Urinary bladder (tissue), 4 donors: Measurements from ENCODE around the gene MRPS35. TPM values are rescaled to one million over a fixed set of nuclear protein-coding genes. Genes with fewer than 3 reads are reported as not detected.
A peak's percentile ranks its signal among the peaks of the same experiment; 100 is the strongest.

Experiments used
- DNase-seq: peaks from one replicate; pipeline ENCODE4 v3.0.0-alpha.2; 2015; ENCODE audit errors: extremely low spot score
- H3K27ac ChIP-seq: one replicate; pipeline ENCODE4 v1.5.1; 2013; ENCODE audit warnings: low read depth, mild to moderate bottlenecking, moderate library complexity
- H3K36me3 ChIP-seq: one replicate; pipeline ENCODE4 v1.6.1; 2013; ENCODE audit warnings: mild to moderate bottlenecking, moderate library complexity; ENCODE audit not compliant: insufficient read depth
- H3K4me1 ChIP-seq: one replicate; pipeline ENCODE4 v1.6.1; 2013; ENCODE audit warnings: mild to moderate bottlenecking, moderate library complexity; ENCODE audit not compliant: insufficient read depth
- H3K4me3 ChIP-seq: one replicate; pipeline ENCODE4 v1.5.1; 2013; ENCODE audit warnings: low read depth, low read length
- WGBS: extraction: QIAGEN DNeasy Blood & Tissue Kit; methylation state at CpG from one replicate; pipeline ENCODE4 v1.1.7; 2013; 5-methylcytosine and 5-hydroxymethylcytosine counted together
- polyA plus RNA-seq: library from polyadenylated mRNA; stranded (reverse); fragments of 200-250 nt; gene quantifications from one replicate; pipeline ENCODE4 v1.2.3, GENCODE V29; 2013
- total RNA-seq: library from RNA; depleted of rRNA; stranded (reverse); fragments of >200 nt; gene quantifications from one replicate; pipeline ENCODE4 v1.2.3, GENCODE V29; 2014
- donor health status: healthy with polysubstance abuse.
- donor health status: healthy.

Gene MRPS35
- total and polyA plus RNA-seq, 2 donors: 40.9 to 83.5 TPM

DNA sequence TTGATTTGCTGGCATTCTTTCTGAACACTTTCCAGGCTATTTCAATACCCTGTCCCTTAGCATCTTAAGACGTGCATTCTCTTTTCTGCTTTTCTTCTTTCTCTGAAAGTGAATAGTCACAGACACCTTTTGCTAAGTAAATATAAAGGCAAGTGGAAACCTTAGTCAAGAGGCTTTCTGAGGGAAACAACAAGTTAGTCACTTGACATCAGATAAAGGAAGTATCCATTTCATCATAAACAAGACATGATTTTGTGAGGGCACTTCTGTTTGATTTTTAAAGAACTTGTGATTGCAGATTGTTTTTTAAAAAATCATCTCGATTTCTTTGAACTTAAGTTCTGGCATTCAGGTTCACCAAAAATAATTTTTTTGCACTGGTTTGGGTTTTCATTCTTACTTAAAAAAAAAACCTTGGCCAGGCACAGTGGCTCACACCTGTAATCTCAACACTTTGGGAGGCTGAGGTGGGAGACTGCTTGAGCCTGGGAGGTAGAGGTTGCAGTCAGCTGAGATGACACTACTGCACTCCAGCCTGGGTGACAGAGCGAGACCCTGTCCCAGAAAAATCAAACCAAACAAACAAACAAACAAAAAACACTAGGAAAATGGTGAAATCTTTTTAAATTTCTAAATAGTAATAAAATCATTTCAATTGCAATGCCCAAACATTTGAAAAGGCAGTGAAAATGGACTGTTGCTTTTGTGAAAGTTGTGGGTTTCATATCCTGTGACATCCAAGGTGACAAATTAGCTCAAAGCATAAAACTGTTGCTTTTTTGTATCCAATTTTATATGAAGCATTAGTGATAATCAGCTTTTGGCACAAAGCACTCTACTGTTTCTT lies 61.1 kb downstream of the MRPS35 start:
- H3K27ac ChIP-seq: no peak overlapping the region
- no peaks in the 10 kb centered on the region for H3K4me1 ChIP-seq
- WGBS: 79% methylated on average over 3 of the region's 3 CpGs
- no peak for DNase-seq
- no peak overlapping the region for H3K4me3 ChIP-seq
- H3K36me3 ChIP-seq: no peaks in the 10 kb centered on the region

DNA sequence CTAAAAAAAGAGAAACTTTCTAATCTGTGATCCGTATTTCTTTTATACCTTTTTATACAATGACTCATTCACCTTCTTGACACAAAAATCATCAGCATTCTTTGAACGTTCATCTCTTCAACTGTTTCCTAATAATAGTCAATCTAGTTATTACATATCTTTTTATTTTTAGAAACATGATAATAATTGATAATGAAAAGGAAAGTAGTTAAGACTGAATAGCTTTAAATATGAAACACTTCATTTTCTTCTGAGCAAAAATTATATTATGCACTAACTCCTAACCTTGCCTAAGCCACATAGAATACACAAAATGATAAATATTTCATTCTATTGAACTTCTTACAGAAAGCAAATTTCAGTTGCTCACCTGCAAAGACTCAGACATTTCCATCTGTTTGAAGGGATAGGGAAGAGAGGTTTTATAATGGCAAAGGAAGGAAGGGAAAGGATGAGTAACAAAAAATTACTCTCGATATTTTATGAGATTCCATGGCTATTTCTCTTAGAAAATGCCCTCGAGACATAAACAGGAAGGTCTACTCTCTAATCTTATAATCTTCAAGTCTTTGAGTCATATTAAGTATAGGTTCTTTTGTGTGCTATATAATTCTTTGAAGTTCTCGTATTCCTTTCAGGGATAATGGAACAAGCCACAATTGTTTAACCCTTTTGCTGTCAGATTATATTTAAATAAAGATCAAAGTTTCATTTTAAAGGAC lies 61.9 kb downstream of the MRPS35 start:
- H3K27ac ChIP-seq: no peak overlapping the region
- DNase-seq: no peak
- WGBS: 24% methylated on average over 5 of the region's 5 CpGs
- no peaks in the 10 kb centered on the region for H3K36me3 ChIP-seq
- no peaks in the 10 kb centered on the region for H3K4me1 ChIP-seq
- no peak overlapping the region for H3K4me3 ChIP-seq

DNA sequence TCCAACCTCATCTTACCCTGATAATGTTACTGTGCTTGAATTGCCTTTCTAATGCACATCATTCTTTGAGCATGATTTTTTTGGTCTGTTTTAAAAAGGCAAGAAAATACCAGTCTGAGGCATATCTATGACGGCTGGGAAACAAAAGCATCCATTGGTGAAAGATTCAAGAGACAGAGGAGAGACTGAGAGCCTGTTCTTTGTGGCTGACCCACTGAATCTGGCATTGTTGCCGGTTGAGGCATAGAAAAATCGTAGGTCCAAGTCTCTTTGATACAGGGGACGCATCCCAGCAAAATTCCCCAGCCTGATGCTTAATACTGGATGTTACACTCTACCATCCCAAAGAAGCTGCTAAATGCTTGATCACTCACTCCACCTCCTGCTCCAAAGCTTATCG lies 66.5 kb downstream of the MRPS35 start:
- no peak for DNase-seq
- 83% methylated on average over 5 of the region's 5 CpGs for WGBS
- H3K27ac ChIP-seq: no peak overlapping the region
- H3K36me3 ChIP-seq: no peaks in the 10 kb centered on the region
- H3K4me3 ChIP-seq: no peak overlapping the region
- H3K4me1 ChIP-seq: peaks cover 2% of the 10 kb centered on the region

DNA sequence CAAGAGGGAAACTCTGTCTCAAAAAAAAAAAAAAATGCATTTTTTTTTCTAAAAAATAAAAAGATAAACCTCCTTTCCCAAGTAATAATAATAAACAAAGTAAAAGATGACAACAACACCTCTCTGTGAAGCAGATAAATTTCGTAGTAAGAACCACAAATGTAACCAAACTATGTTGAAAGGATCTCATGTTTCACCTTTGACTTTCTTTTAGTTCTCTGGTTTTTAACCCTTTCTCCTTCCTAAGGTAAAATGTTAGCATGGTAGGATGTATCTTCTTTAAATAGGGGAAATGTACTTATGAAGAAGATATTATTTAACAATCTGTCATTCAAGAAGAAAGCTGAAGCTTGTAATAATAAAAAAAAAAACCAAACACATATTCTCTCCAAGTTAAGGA lies 67.6 kb downstream of the MRPS35 start:
- 62% methylated on average over 1 of the region's 1 CpG for WGBS

DNA sequence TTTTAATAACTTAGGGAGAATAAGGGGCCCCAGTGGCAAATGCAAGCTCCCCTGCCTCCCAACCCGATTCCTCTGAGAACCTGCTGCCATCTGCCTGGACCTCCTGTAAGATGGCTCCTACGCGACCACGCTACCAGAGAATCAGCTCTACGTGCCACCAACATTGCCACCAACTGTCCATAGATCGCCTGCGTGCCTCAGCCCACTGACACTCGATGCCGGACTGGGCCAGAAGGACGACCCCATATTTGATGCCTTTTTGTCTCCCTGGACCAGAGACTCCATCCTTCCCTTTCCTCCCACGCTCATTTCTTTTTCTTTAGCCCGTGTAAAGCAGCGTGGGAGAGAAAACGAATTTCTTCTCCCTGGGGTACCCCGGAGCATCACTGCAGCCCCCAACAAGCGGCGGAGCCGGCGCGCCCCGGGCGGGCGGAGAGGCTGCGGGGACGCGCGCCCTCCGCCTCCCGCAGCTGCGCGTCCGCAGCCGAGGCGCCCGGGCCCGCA lies 68.8 kb downstream of the MRPS35 start:
- DNase-seq: no peak
- Histone ChIP-seq H3K27ac (peak overlapping the region; percentile 83), H3K4me1 (peaks cover 2% of the 10 kb centered on the region), H3K4me3 (peak overlapping the region; percentile 71), H3K36me3 (no peaks in the 10 kb centered on the region)
- WGBS: 2% methylated on average over 36 of the region's 36 CpGs

More for the DNA sequence above, 67.6 kb downstream of the MRPS35 start:
- Histone ChIP-seq H3K4me1 (peaks cover 2% of the 10 kb centered on the region), H3K4me3 (no peak overlapping the region), H3K36me3 (no peaks in the 10 kb centered on the region), H3K27ac (no peak overlapping the region)
- no peak for DNase-seq

DNA sequence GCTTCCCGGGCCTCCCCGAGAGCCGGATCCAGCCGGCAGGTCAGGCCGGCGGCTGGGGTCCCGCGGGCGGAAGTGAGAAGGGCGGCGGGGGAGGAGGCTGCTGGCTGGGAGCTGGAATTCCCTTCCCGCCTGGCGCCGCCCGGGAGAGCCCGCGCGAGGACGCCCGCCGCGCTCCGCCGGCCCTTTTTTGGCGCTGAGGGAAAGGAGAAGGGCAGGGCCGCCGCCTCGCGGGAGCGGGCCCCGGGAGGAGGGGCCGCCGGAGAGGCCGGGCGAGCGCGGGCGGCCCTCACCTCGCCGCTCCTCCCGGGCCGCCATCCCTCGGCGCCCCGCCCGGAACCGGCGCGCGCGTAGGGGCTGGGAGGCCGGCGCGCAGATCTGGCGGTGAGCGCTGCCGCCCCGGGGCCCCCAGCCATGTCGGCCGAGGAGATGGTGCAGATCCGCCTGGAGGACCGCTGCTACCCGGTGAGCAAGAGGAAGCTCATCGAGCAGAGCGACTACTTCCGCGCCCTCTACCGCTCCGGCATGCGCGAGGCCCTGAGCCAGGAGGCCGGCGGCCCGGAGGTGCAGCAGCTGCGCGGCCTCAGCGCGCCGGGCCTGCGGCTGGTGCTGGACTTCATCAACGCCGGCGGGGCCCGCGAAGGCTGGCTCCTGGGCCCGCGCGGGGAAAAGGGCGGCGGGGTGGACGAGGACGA lies 69.4 kb downstream of the MRPS35 start, which contains the start of the genes KLHL42 and MANSC4:
TSS of gene KLHL42 (plus strand) at position 314 of the 692 bp plus-strand sequence. CDS start at position 412, 98 bp downstream.
TSS of gene MANSC4 (minus strand) at position 317 of the 692 bp plus-strand sequence. CDS start 8,960 bp downstream, outside the sequence.
- peak within 1 kb of the TSS; percentile 83 for H3K27ac ChIP-seq
- H3K36me3 ChIP-seq: no peaks in the 10 kb centered on the region
- under 1% methylated on average over 91 of the region's 92 CpGs for WGBS
- no peak for DNase-seq
- H3K4me3 ChIP-seq: peak within 1 kb of the TSS; percentile 71
- peaks cover 2% of the 10 kb centered on the region for H3K4me1 ChIP-seq

DNA sequence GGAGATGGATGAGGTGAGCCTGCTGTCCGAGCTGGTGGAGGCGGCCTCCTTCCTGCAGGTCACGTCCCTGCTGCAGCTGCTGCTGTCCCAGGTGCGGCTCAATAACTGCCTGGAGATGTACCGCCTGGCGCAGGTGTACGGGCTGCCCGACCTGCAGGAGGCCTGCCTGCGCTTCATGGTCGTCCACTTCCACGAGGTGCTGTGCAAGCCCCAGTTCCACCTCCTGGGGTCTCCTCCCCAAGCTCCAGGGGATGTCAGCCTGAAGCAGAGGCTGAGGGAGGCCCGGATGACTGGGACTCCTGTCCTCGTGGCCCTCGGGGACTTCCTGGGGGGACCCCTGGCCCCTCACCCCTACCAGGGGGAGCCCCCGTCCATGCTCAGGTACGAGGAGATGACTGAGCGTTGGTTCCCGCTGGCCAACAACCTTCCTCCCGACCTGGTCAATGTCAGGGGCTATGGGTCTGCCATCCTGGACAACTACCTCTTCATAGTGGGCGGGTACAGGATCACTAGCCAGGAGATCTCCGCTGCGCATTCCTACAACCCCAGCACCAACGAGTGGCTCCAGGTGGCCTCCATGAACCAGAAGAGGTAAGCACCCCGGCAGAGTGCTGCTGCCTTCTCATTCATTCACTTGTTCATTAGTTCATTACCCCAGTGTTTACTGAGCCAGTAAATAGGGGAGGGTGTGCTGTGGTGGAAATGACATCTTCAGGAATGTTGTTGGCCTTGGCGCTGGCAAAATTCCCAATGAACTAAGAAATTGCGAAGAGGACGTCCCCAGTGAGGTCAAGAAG lies 70.2 kb downstream of the MRPS35 start:
- H3K4me3 ChIP-seq: peak overlapping the region; percentile 71
- H3K4me1 ChIP-seq: peaks cover 2% of the 10 kb centered on the region
- H3K36me3 ChIP-seq: no peaks in the 10 kb centered on the region
- 7% methylated on average over 27 of the region's 27 CpGs for WGBS
- no peak for DNase-seq
- peak overlapping the region; percentile 83 for H3K27ac ChIP-seq

DNA sequence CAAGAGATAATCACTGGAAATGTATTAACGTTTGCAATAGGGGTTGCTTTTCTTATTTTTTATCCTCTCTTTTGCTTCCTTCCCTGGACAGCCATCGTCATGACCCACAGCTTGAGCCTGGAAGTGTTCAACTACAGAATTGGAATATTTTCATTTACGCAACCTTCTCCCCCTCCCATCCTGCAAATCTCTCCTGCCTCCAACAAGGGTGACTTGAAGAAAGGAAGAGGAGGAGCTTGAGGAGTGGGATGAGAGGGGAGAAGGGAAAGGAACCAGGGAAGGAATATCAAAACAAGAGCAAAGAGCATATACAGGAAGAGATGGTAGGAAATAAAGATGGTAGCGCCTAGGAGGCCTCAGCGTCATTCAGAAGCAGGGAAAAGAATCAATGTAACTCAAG lies 71.0 kb downstream of the MRPS35 start:
- no peaks in the 10 kb centered on the region for H3K36me3 ChIP-seq
- H3K27ac ChIP-seq: peak overlapping the region; percentile 25
- peak overlapping the region; percentile 71 for H3K4me3 ChIP-seq
- 41% methylated on average over 5 of the region's 5 CpGs for WGBS
- peaks cover 2% of the 10 kb centered on the region for H3K4me1 ChIP-seq
- DNase-seq: no peak

DNA sequence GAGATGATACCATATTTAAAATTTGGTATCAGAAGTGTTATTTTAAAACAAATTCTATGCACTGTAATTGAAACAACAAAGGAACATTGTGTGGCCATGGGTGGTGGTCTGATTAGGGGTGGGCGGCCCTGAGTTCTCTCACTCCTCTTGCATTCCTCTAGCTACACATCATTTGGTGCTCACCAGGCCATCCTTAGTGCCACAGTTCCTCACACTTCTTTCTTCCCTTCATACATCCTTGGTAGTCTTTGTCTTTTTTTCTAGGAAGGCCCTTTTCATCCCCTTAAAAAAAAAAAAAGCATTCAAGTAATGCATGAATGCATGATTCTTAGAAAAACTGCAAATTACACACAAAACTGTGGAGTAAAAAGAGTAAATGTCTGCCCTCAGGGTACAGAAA lies 71.8 kb downstream of the MRPS35 start:
- Histone ChIP-seq H3K27ac (no peak overlapping the region), H3K4me3 (peak overlapping the region; percentile 3), H3K4me1 (peaks cover 2% of the 10 kb centered on the region), H3K36me3 (no peaks in the 10 kb centered on the region)
- no peak for DNase-seq
- WGBS: 68% methylated on average over 1 of the region's 1 CpG

DNA sequence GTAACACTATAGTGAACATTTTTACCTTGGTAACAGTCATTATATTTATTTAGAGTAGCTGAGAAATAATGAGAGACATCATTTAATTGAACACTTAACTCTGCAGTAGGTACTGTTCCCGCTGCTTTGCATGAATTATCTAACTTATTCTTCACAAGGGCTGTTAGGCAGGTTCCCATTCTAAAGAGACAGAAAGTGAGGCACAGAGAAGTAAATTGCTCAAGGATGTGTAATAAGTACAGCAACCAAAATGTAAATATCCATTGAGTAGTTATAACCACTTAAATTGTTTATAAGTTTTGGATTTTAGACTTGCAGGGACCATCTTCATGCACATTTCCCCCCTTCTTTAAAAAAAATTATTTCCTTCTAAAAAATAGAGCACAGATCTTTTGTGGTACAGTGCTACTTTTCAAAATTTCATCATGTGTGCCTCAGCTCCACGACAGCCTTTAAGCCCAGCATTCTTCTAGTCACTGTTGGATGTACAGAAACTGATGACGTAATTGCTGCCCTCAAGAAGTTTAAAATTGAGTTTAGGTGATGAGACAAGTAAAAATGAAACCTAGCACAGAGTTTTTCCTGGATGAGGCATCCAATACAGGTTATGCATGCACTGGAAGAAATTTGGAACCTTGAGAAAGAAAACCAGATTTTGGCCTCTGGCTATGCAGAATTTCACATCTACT lies 75.4 kb downstream of the MRPS35 start:
- Histone ChIP-seq H3K4me1 (peaks cover 2% of the 10 kb centered on the region), H3K36me3 (no peaks in the 10 kb centered on the region), H3K27ac (no peak overlapping the region), H3K4me3 (no peak overlapping the region)
- WGBS: 75% methylated on average over 3 of the region's 3 CpGs
- DNase-seq: no peak

DNA sequence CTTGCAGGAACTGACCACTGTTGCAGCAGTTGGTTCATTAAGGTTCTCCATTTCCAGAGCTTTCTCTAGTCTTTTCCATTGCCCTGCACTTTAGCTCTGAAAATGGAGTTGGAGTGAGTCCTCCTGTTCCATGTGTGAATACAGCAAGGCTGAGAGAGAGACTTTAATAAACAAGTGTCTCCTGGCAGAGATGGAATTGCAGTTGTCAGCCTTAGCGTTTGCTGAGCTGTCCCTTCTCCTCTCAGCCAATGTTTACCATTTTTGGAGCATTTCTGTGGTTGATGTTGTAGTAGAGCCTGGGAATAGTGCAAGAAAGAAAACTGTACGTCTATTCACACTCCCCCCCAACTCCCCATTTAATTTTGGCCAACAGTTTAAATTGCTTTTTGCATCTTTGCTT lies 76.9 kb downstream of the MRPS35 start:
- Histone ChIP-seq H3K4me3 (no peak overlapping the region), H3K4me1 (no peaks in the 10 kb centered on the region), H3K27ac (no peak overlapping the region), H3K36me3 (no peaks in the 10 kb centered on the region)
- no peak for DNase-seq
- WGBS: 21% methylated on average over 2 of the region's 2 CpGs

DNA sequence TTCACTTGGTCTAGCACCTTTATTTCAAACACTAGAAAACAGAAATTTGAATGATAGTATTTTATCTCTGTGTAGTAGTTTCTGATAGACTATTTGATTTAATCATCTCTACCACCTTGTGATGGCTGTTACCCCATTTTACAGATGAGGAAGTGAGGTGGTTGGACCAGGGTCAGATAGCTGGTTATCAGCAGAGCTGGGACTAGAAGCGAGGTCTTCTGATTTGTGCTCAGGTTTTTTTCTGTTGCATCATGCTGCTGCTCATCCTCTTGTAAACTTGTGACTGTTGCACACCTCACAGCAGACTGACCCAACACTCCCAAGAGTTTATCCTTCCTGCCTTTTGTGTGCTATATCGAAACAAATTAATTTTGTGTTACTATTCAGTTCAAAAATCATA lies 79.5 kb downstream of the MRPS35 start:
- WGBS: 92% methylated on average over 2 of the region's 2 CpGs
- no peak overlapping the region for H3K27ac ChIP-seq

More for the DNA sequence above, 79.5 kb downstream of the MRPS35 start:
- no peak for DNase-seq
- no peaks in the 10 kb centered on the region for H3K4me1 ChIP-seq
- H3K4me3 ChIP-seq: no peak overlapping the region
- no peaks in the 10 kb centered on the region for H3K36me3 ChIP-seq
